Osteoblast (primary cell): ENCODE data around the gene LCN2. TPM values are rescaled to one million over a fixed set of nuclear protein-coding genes. Genes with fewer than 3 reads are reported as not detected.

Experiments used
- DNase-seq: peaks from one replicate; pipeline ENCODE4 v3.0.0; 2011; ENCODE audit warnings: low spot score, mixed read lengths; ENCODE audit not compliant: insufficient read length; ENCODE audit errors: missing footprints
- H2AFZ ChIP-seq: 2 replicates; pipeline ENCODE4 v1.6.0; 2011; ENCODE audit warnings: mild to moderate bottlenecking, low read length
- H3K27ac ChIP-seq: 2 replicates; pipeline ENCODE4 v1.5.1; 2011; ENCODE audit warnings: mild to moderate bottlenecking, low read depth, low read length, moderate library complexity
- H3K27me3 ChIP-seq: 2 replicates; pipeline ENCODE4 v1.6.0; 2012; ENCODE audit warnings: mild to moderate bottlenecking, control low read depth, inconsistent platforms, low read length, moderate library complexity; ENCODE audit not compliant: insufficient read depth
- H3K36me3 ChIP-seq: 2 replicates; pipeline ENCODE4 v1.5.1; 2011; ENCODE audit warnings: mild to moderate bottlenecking, low read length, control low read depth, moderate library complexity; ENCODE audit not compliant: insufficient read depth
- H3K4me1 ChIP-seq: 2 replicates; pipeline ENCODE4 v1.5.1; 2011; ENCODE audit warnings: mild to moderate bottlenecking, low read length, control low read depth, moderate library complexity; ENCODE audit not compliant: insufficient read depth
- H3K4me2 ChIP-seq: 2 replicates; pipeline ENCODE4 v1.6.0; 2011; ENCODE audit warnings: mild to moderate bottlenecking, low read length; ENCODE audit not compliant: insufficient read depth
- H3K4me3 ChIP-seq: fragments of 200-600 bp; sonication (generic); 3 replicates; pipeline ENCODE4 v1.5.1; 2012; ENCODE audit warnings: mild to moderate bottlenecking, low read length, inconsistent platforms; ENCODE audit not compliant: insufficient read depth
- H3K79me2 ChIP-seq: 2 replicates; pipeline ENCODE4 v1.6.0; 2012; ENCODE audit warnings: mild to moderate bottlenecking, low read length, control low read depth, inconsistent platforms; ENCODE audit not compliant: insufficient read depth
- H3K9me3 ChIP-seq: 2 replicates; pipeline ENCODE4 v1.5.1; 2011; ENCODE audit warnings: low read depth, low read length, control low read depth
- H4K20me1 ChIP-seq: 2 replicates; pipeline ENCODE4 v1.6.0; 2012; ENCODE audit warnings: mild to moderate bottlenecking, low read length, control low read depth; ENCODE audit not compliant: insufficient read depth
- total RNA-seq: library from RNA; depleted of rRNA; stranded (reverse); fragments of >200 nt; gene quantifications from 2 replicates; pipeline ENCODE4 v1.2.3, GENCODE V29; 2012
- TF ChIP-seq, protein P1 (sequence below): IDR thresholded peaks from 2 replicates; pipeline ENCODE4 v1.5.1; 2011; ENCODE audit warnings: mild to moderate bottlenecking, low read depth, low read length, moderate library complexity; ENCODE audit errors: extremely low read depth

The LCN2 gene
- total RNA-seq, 1 donor: not detected

DNA sequence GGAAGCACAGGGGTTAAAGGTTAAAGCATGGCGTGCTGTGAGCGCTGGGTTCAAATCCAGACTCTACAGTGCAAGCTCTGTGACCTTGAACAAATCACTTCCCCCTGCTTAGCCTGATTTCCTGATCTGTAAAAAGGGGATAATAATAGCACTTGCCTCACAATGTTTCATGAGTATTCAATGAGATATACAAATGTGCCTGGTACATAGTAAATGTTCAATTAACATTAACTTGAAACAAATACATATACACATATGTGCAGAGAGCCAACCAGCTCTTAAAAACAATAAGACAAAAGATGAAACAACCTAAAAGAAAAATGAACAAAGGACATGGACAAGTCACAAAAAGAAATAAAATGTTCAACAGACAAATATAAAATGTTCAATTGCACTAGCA is 38.1 kb downstream of the LCN2 start:
- TF ChIP-seq, protein P1, sequence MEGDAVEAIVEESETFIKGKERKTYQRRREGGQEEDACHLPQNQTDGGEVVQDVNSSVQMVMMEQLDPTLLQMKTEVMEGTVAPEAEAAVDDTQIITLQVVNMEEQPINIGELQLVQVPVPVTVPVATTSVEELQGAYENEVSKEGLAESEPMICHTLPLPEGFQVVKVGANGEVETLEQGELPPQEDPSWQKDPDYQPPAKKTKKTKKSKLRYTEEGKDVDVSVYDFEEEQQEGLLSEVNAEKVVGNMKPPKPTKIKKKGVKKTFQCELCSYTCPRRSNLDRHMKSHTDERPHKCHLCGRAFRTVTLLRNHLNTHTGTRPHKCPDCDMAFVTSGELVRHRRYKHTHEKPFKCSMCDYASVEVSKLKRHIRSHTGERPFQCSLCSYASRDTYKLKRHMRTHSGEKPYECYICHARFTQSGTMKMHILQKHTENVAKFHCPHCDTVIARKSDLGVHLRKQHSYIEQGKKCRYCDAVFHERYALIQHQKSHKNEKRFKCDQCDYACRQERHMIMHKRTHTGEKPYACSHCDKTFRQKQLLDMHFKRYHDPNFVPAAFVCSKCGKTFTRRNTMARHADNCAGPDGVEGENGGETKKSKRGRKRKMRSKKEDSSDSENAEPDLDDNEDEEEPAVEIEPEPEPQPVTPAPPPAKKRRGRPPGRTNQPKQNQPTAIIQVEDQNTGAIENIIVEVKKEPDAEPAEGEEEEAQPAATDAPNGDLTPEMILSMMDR: no peak
- no peak for DNase-seq
- Histone ChIP-seq H3K27ac (no peak overlapping the region), H3K4me1 (peaks cover 6% of the 10 kb centered on the region), H3K4me3 (no peak overlapping the region), H2AFZ (no peak overlapping the region), H3K9me3 (no peaks in the 10 kb centered on the region), H3K79me2 (peaks cover 34% of the 10 kb centered on the region), H3K27me3 (no peaks in the 10 kb centered on the region), H3K4me2 (no peak overlapping the region), H4K20me1 (peaks cover 3% of the 10 kb centered on the region), H3K36me3 (peaks cover 44% of the 10 kb centered on the region)

DNA sequence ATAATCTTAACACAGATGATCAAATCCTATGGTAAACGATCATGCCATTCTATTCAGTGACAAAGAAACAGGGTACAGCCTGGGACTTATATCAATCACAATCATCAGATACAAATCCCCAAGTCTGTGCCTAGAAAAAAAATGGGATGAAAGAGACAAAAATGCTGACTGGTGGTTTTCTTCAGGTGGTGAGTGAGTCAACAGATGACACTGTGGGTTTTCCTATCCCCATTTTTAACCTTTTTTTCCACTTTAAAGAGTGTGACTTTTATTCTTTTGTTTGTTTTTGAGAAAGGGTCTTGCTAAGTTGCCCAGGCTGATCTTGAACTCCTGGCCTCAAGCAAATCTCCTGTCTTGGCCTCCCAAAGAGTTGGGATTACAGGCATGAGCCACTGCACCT is 39.0 kb downstream of the LCN2 start:
- Histone ChIP-seq H2AFZ (no peak overlapping the region), H3K79me2 (peaks cover 34% of the 10 kb centered on the region), H3K27ac (no peak overlapping the region), H3K9me3 (no peaks in the 10 kb centered on the region), H3K4me2 (no peak overlapping the region), H3K27me3 (no peaks in the 10 kb centered on the region), H4K20me1 (peaks cover 3% of the 10 kb centered on the region), H3K4me3 (no peak overlapping the region), H3K4me1 (peaks cover 9% of the 10 kb centered on the region), H3K36me3 (peaks cover 37% of the 10 kb centered on the region)
- TF ChIP-seq, protein P1: no peak
- DNase-seq: no peak

DNA sequence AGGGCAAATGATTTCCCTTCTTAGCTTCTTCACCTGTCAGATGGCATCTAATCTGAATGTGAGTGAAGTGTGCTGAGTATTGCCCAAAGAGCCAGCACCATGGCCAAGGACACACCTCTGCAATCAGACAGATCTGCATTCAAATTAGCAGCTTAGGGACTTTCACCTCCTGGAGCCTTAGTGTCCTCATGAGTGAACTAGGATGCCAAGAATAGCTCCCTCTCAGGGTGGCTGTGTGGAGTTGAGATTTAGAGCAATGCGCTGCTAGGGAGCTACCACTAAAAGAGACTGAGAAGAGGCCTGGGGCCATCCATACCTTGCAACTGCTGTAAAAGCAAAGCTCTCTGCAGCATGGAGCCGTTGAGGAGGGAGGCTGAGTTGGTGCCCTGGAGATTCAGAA is 40.8 kb downstream of the LCN2 start:
- H3K36me3 ChIP-seq: peaks cover 26% of the 10 kb centered on the region
- no peaks in the 10 kb centered on the region for H3K9me3 ChIP-seq
- no peak overlapping the region for H2AFZ ChIP-seq
- peaks cover 3% of the 10 kb centered on the region for H4K20me1 ChIP-seq
- peaks cover 9% of the 10 kb centered on the region for H3K4me1 ChIP-seq
- peaks cover 34% of the 10 kb centered on the region for H3K79me2 ChIP-seq
- no peak overlapping the region for H3K4me3 ChIP-seq
- no peaks in the 10 kb centered on the region for H3K27me3 ChIP-seq
- peak; percentile 59 for DNase-seq
- H3K27ac ChIP-seq: no peak overlapping the region
- peak overlapping the region; percentile 79 for H3K4me2 ChIP-seq
- TF ChIP-seq, protein P1: no peak

DNA sequence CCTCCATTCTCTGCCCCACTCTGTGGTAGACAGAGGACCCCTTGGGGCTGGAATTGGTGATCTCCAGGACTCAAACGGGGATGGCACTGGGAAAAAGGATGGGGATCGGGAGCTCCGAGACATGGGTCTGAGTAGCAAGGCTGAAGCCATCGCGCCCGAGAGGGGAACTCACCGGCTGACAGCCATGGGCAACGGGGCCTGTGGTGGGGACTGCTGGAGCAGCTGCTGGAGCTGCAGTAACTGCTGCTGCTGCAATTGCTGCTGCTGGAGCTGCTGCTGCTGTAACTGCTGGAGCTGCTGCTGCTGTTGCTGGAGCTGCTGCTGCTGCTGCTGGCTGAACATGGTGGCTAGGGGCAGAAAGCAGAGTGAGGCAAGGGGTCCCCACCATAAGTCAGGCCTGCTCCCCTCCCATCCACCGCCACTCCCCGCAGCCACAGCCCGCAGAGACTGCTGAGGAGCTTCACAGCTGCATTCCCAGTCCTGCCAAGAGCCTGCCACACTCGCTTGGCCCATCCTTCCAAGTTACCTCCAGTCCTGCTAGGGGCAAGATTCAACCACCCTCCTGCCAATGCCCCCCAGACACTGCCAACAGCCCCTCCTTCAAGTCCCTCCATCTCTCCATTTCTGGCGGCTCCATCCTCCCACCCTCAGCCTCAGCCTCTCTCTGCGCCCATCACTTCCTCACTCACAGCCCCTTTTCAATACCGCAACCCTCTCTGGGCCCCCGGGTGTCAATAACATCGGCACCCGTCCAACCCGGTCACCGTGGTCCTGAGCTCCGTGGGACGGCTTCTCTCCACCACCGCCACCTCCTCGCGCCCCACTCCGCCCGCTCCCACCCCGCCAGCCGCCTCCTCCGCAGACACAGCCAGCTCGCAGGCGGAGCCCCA is 41.5 kb downstream of the LCN2 start:
- DNase-seq: peak; percentile 92
- H4K20me1 ChIP-seq: peaks cover 3% of the 10 kb centered on the region
- H2AFZ ChIP-seq: peak overlapping the region; percentile 82
- H3K27ac ChIP-seq: peak overlapping the region; percentile 56
- peaks cover 9% of the 10 kb centered on the region for H3K4me1 ChIP-seq
- H3K9me3 ChIP-seq: no peaks in the 10 kb centered on the region
- H3K4me2 ChIP-seq: peak overlapping the region; percentile 79
- H3K4me3 ChIP-seq: peak overlapping the region; percentile 93
- H3K27me3 ChIP-seq: no peaks in the 10 kb centered on the region
- H3K36me3 ChIP-seq: peaks cover 26% of the 10 kb centered on the region
- H3K79me2 ChIP-seq: peaks cover 34% of the 10 kb centered on the region
- TF ChIP-seq, protein P1: no peak
